Ascending aorta (tissue), 2 donors: ENCODE data around the gene HOXD8. TPM values are rescaled to one million over a fixed set of nuclear protein-coding genes. Genes with fewer than 3 reads are reported as not detected.

Experiments
- DNase-seq, 2 donors: peaks; one replicate each; pipeline ENCODE4 v3.0.0-alpha.2; 2019; ENCODE audit warnings: low spot score in 2 of 2
- H3K27ac ChIP-seq, 2 donors: fragments of 200-600 bp; sonication (generic); one replicate each; pipeline ENCODE4 v1.5.1; 2016 to 2017; ENCODE audit warnings: mild to moderate bottlenecking in 1 of 2
- H3K27me3 ChIP-seq: fragments of 200-600 bp; sonication (generic); one replicate; pipeline ENCODE4 v1.5.1; 2017
- H3K36me3 ChIP-seq, 2 donors: fragments of 200-600 bp; sonication (generic); one replicate each; pipeline ENCODE4 v1.5.1; 2016
- H3K4me1 ChIP-seq, 2 donors: fragments of 200-600 bp; sonication (generic); one replicate each; pipeline ENCODE4 v1.5.1; 2016 to 2017; ENCODE audit warnings: mild to moderate bottlenecking in 1 of 2
- H3K4me3 ChIP-seq, 2 donors: fragments of 200-600 bp; sonication (generic); one replicate each; pipeline ENCODE4 v1.5.1; 2016 to 2017; ENCODE audit warnings: mild to moderate bottlenecking in 1 of 2
- H3K9me3 ChIP-seq, 2 donors: fragments of 200-600 bp; sonication (generic); one replicate each; pipeline ENCODE4 v1.5.1; 2016
- intact Hi-C: fragments of 100-400 bp; cut with DNase I; formaldehyde crosslinking; loops from one replicate; pipeline ENCODE4 v1.15.1; 2023
- total RNA-seq: library from RNA; depleted of rRNA; stranded (reverse); fragments of >200 nt; gene quantifications from one replicate; pipeline ENCODE4 v1.1.0, GENCODE V29; 2016
- TF ChIP-seq, protein P1 (sequence below), 3 experiments: fragments of 200-600 bp in 2 of 3; fragments of 450-650 bp in 1 of 3; sonication (generic) in 2 of 3; IDR thresholded peaks; one replicate each; pipeline ENCODE4 v1.5.1; 2016 to 2019; ENCODE audit warnings: antibody characterized with exemption in 3 of 3, mild to moderate bottlenecking in 1 of 3, moderate library complexity in 1 of 3

The HOXD8 gene
- total RNA-seq, 1 donor from 2014 or later: 19.8 TPM

DNA sequence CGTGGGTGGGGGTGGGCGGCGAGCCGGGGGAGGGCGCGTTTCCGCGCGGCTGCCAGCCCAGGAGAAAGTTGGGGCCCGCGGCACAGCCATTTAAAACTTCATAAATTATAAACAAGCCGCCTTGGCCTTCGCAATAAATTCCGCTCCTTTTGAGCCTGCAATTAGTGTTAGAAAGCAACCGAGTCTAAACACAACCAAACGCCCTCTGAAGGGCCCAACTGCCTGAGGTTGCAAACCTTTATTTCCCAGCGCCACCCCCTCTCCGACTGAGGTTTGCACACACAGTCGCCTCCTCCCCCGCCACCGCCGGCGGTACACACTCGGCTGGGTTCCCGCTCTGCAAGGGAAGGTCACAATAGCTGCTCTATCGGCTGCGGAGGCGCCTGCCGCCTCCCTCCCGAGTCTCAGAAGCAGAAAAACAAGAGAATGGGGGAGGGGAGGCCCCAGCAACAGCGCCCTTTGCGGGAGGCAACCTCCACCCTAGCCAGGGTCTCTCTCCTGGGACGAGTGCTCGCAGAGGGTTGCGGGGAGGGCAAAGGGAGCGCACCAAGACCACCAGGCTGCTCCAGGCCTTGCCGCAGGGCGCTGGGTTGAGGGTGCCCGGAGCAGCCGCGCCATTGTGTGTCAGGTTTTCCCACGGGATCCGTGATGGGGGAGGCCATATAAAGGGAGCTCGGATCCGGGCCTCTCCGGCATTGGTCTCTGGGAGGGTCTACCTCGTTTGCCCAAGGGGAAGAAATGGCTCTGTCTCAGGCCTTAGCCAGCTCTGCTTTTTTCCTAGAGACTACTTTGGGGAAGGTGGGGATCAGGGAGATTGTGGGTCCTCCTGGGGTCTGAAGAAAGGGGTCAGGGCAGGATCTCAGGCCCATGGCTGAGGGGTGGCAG lies 45.6 kb downstream of the HOXD8 start:
- H3K36me3 ChIP-seq: no peaks in the 10 kb centered on the region
- intact Hi-C loops: no loop called here
- H3K9me3 ChIP-seq: no peaks in the 10 kb centered on the region
- no peak overlapping the region for H3K27ac ChIP-seq
- peaks cover 24% of the 10 kb centered on the region for H3K27me3 ChIP-seq
- peak in 1 of 2 donors; percentile 49 for DNase-seq
- TF ChIP-seq, protein P1, sequence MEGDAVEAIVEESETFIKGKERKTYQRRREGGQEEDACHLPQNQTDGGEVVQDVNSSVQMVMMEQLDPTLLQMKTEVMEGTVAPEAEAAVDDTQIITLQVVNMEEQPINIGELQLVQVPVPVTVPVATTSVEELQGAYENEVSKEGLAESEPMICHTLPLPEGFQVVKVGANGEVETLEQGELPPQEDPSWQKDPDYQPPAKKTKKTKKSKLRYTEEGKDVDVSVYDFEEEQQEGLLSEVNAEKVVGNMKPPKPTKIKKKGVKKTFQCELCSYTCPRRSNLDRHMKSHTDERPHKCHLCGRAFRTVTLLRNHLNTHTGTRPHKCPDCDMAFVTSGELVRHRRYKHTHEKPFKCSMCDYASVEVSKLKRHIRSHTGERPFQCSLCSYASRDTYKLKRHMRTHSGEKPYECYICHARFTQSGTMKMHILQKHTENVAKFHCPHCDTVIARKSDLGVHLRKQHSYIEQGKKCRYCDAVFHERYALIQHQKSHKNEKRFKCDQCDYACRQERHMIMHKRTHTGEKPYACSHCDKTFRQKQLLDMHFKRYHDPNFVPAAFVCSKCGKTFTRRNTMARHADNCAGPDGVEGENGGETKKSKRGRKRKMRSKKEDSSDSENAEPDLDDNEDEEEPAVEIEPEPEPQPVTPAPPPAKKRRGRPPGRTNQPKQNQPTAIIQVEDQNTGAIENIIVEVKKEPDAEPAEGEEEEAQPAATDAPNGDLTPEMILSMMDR (IDR thresholded peaks at IDR 0.05): no peak
- H3K4me1 ChIP-seq: peaks cover 0 to 3% of the 10 kb centered on the region in 2 donors
- no peak overlapping the region for H3K4me3 ChIP-seq

DNA sequence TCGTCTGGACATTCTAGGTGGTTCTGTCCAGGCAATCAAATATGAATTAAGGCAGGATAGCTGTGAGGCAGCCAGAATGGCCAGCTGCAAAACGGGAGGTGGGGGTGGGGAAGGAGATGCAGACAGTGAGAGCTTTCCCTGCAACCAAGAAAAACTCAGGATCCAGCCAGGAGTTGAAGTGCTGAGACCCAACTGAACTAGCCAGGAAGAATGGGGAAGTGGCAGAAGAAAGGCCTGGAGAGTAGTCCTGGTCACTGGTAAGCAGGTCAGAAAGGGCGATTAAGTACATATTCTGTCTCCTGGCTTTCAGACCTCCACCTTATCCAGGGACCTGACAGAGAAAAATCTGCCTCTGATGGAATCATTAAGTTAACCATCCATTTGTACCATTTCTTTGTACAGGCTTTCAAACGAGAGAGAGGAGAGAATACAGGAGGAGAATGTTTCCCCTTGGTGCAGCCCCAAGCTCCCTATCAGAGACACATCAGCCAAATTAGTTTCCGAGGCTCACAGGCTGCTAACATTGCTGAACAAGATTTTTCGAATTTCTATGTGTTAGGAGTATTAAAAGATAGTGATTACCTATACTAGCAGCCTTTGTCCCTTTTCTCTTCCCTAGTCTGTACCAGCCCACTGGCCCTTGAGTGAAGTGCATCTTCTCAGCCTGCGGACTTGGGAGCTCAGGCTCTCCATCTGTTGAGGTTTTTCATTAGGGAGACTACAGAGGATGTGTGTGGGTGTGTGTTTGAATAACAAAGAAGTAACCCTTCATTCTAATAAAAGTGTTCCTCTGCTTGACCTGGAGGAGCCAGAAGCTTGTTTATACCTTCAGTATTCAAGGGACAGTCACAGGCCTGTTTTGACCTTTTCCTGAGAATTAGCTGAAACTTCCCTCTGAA lies 46.5 kb downstream of the HOXD8 start:
- intact Hi-C loops: no loop called here
- Histone ChIP-seq H3K27ac (no peak overlapping the region), H3K9me3 (no peaks in the 10 kb centered on the region), H3K36me3 (no peaks in the 10 kb centered on the region), H3K4me3 (no peak overlapping the region), H3K4me1 (peaks cover 0 to 3% of the 10 kb centered on the region in 2 donors), H3K27me3 (peaks cover 24% of the 10 kb centered on the region)
- TF ChIP-seq, protein P1 (IDR thresholded peaks at IDR 0.05): no peak
- DNase-seq: no peak

DNA sequence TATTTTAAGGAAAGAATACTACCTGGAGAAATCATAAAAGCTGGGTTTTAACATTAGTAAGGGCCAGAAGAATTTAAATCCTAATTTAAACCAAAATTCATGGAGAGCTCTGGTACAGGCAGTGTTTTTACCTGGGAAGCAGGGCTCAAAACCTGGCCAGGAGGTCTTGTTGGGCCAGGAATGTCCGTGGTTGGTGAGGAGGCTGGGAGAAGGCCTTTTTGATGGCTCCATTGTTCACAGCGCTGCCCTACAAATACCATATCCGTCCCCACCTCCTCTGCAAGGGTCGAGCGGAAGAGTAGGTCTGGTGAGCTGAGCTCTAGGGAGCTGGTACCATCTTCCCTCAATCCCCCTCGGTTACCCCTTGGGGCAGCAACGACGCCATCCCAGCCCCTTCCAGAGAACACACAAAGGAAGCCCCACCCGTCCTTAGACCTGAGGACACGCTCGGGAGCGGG lies 48.1 kb downstream of the HOXD8 start:
- no peaks in the 10 kb centered on the region for H3K9me3 ChIP-seq
- no peak for DNase-seq
- intact Hi-C loops: no loop called here
- H3K4me1 ChIP-seq: peaks cover 0 to 3% of the 10 kb centered on the region in 2 donors
- peak overlapping the region in 1 of 2 donors; percentile 15 for H3K27ac ChIP-seq
- peaks cover 19% of the 10 kb centered on the region for H3K27me3 ChIP-seq
- TF ChIP-seq, protein P1 (IDR thresholded peaks at IDR 0.05): no peak
- H3K36me3 ChIP-seq: no peaks in the 10 kb centered on the region
- peak overlapping the region; percentile 40 to 54 for H3K4me3 ChIP-seq

DNA sequence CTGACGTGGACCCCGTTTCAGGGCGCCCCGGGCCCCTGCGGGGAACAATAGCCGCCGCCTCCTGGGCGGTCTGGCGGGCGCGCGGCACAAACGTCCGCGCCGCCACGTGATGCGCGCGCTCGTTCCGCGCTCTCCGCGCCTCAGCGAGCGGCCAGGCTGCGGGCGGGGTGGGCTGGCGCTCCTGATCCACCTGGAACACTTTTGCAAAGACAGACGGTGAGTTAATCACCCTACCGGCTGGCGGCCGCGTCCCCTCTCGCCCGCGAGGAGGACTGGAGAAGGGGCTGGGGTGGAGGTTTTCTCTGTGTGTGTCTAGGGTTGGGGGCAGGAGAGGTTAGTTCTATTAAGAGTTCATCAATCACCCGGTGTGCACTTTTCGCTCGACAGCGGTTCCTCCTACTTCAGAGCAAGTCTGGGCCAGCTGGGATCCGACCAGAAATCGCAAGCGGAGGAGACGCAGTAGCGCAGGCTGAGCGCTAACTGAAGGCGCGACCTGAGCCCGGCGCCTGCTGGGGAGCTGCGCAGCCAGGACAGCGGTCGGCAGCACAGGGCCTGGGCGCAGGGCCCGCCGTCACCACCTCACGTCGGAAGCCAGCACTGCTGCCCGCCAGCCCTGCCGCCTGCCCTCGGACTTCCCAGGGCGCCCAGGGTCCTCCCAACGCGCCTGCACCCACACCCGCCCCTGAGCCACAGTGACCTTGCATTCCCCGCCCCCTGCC lies 48.7 kb downstream of the HOXD8 start:
- TF ChIP-seq, protein P1 (IDR thresholded peaks at IDR 0.05): no peak
- intact Hi-C loops: no loop called here
- peak in 1 of 2 donors; percentile 54 for DNase-seq
- H3K27me3 ChIP-seq: peaks cover 19% of the 10 kb centered on the region
- no peaks in the 10 kb centered on the region for H3K36me3 ChIP-seq
- peak overlapping the region; percentile 40 to 54 for H3K4me3 ChIP-seq
- peak overlapping the region in 1 of 2 donors; percentile 15 for H3K27ac ChIP-seq
- H3K9me3 ChIP-seq: no peaks in the 10 kb centered on the region
- peaks cover 0 to 3% of the 10 kb centered on the region in 2 donors for H3K4me1 ChIP-seq

DNA sequence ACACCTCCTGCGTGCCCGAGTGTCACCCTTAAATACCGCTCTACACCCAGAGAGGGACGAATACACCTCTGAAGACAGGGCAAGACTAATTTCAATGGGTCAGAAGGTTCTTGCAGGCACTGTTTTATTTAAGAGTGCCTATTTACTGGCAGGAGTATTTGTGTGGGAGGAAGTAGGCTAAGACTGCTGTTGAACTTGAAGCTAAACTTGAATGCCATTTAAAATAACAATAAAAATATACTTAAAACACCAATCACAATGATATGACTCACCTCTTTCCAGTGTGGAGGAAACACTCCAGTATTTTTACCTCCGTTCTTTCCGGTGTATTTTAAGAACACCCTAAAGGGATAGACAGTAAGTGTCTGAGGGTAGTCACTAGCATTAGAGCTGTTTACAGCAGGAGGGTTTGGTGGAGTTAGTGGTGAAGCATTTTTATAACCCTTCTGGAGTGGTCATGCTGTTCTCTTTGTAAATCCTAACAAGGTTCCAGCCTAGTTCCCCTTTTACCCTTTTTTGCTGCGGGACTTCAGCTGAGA lies 49.3 kb downstream of the HOXD8 start:
- intact Hi-C loops: no loop called here
- H3K27me3 ChIP-seq: peaks cover 19% of the 10 kb centered on the region
- TF ChIP-seq, protein P1 (IDR thresholded peaks at IDR 0.05): no peak
- H3K27ac ChIP-seq: no peak overlapping the region
- DNase-seq: peak in 1 of 2 donors; percentile 5
- peaks cover 0 to 3% of the 10 kb centered on the region in 2 donors for H3K4me1 ChIP-seq
- H3K9me3 ChIP-seq: no peaks in the 10 kb centered on the region
- H3K4me3 ChIP-seq: peak overlapping the region; percentile 40 to 54
- H3K36me3 ChIP-seq: no peaks in the 10 kb centered on the region
